Measurements from ENCODE around the gene CPLANE2.
"Not testable (repeated sequence)": the region's sequence is repeated elsewhere in the genome, so short reads cannot be mapped to it uniquely, and the experiment has no call there.

DNA sequence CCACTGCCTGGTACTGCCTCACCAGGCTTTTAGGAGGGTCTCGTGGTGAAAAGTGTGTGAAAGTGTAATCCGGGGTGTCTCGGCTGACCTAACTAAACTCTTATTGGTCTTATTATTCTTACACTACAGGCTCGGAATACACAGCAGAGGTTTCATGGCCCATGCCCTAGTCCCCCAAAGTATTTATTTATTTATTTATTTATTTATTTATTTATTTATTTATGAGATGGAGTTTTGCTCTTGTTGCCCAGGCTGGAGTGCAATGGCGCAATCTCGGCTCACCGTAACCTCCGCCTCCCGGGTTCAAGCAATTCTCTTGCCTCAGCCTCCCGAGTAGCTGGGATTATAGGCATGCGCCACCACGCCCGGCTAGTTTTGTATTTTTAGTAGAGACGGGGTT lies 21.7 kb downstream of the CPLANE2 start:
- not testable (repeated sequence) for TF ChIP-seq POLR2A, EP300, POLR2AphosphoS5 (IDR thresholded peaks at IDR 0.05)
- TF ChIP-seq, protein P1, sequence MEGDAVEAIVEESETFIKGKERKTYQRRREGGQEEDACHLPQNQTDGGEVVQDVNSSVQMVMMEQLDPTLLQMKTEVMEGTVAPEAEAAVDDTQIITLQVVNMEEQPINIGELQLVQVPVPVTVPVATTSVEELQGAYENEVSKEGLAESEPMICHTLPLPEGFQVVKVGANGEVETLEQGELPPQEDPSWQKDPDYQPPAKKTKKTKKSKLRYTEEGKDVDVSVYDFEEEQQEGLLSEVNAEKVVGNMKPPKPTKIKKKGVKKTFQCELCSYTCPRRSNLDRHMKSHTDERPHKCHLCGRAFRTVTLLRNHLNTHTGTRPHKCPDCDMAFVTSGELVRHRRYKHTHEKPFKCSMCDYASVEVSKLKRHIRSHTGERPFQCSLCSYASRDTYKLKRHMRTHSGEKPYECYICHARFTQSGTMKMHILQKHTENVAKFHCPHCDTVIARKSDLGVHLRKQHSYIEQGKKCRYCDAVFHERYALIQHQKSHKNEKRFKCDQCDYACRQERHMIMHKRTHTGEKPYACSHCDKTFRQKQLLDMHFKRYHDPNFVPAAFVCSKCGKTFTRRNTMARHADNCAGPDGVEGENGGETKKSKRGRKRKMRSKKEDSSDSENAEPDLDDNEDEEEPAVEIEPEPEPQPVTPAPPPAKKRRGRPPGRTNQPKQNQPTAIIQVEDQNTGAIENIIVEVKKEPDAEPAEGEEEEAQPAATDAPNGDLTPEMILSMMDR (IDR thresholded peaks at IDR 0.05): not testable (repeated sequence)

Data from upper lobe of left lung (tissue), 4 donors.